Peyer's patch (tissue), 4 donors: ENCODE results near the gene TAC4.

Experiments used
- POLR2A ChIP-seq, 2 donors: fragments of 450-650 bp; IDR thresholded peaks; one replicate each; pipeline ENCODE4 v1.5.1; 2017; ENCODE audit warnings: antibody characterized with exemption in 2 of 2, mild to moderate bottlenecking in 2 of 2, moderate library complexity in 2 of 2
- TF ChIP-seq, protein P1 (sequence below), 6 experiments: fragments of 450-650 bp in 4 of 6; fragments of 200-600 bp in 2 of 6; sonication (generic) in 1 of 6; IDR thresholded peaks; one replicate each; pipeline ENCODE4 v1.5.1; 2017 to 2019; ENCODE audit warnings: antibody characterized with exemption in 6 of 6, mild to moderate bottlenecking in 3 of 6, moderate library complexity in 1 of 6

DNA sequence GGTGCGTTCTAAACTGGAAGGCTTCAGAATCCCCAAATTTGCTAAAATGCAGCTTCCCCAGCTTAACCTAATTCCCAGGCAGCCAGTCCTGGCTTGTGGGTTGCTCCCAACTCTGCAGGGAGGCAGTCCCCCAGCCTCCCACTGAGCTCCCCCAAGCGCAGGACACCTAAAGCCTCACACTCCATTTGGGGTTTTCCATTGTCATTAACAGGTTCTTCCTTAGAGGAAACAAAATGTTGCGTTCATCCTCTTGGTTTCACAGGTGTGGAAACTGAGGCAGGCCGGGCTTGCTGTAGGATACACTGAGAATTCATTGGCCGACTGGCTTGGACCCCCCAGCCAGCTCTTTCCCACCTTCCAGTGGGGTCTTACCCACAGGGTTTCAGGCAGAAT lies 2.3 kb upstream of the TAC4 start:
- no peak for TF ChIP-seq POLR2A (IDR thresholded peaks at IDR 0.05)
- TF ChIP-seq, protein P1, sequence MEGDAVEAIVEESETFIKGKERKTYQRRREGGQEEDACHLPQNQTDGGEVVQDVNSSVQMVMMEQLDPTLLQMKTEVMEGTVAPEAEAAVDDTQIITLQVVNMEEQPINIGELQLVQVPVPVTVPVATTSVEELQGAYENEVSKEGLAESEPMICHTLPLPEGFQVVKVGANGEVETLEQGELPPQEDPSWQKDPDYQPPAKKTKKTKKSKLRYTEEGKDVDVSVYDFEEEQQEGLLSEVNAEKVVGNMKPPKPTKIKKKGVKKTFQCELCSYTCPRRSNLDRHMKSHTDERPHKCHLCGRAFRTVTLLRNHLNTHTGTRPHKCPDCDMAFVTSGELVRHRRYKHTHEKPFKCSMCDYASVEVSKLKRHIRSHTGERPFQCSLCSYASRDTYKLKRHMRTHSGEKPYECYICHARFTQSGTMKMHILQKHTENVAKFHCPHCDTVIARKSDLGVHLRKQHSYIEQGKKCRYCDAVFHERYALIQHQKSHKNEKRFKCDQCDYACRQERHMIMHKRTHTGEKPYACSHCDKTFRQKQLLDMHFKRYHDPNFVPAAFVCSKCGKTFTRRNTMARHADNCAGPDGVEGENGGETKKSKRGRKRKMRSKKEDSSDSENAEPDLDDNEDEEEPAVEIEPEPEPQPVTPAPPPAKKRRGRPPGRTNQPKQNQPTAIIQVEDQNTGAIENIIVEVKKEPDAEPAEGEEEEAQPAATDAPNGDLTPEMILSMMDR (IDR thresholded peaks at IDR 0.05), result no peak
